ENCODE measurements around the gene ZNF746. TPM values are rescaled to one million over a fixed set of nuclear protein-coding genes. Genes with fewer than 3 reads are reported as not detected.

Gene ZNF746
- total RNA-seq, 1 donor from 2014 or later, result 19.1 TPM

GRCh38 chr7:149431486-149432120 lies 66.0 kb downstream of the ZNF746 start:
- DNase-seq (ENCODE audit: extremely low spot score, unreplicated experiment), result no peak
- no peaks in the 10 kb centered on the region for H3K27me3 Mint-ChIP-seq (ENCODE audit: unreplicated experiment)
- H3K4me3 Mint-ChIP-seq (ENCODE audit: unreplicated experiment), result no peak overlapping the region
- H3K36me3 Mint-ChIP-seq (ENCODE audit: unreplicated experiment), result peaks cover 54% of the 10 kb centered on the region
- TF ChIP-seq, protein P1, sequence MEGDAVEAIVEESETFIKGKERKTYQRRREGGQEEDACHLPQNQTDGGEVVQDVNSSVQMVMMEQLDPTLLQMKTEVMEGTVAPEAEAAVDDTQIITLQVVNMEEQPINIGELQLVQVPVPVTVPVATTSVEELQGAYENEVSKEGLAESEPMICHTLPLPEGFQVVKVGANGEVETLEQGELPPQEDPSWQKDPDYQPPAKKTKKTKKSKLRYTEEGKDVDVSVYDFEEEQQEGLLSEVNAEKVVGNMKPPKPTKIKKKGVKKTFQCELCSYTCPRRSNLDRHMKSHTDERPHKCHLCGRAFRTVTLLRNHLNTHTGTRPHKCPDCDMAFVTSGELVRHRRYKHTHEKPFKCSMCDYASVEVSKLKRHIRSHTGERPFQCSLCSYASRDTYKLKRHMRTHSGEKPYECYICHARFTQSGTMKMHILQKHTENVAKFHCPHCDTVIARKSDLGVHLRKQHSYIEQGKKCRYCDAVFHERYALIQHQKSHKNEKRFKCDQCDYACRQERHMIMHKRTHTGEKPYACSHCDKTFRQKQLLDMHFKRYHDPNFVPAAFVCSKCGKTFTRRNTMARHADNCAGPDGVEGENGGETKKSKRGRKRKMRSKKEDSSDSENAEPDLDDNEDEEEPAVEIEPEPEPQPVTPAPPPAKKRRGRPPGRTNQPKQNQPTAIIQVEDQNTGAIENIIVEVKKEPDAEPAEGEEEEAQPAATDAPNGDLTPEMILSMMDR (IDR thresholded peaks at IDR 0.05), result no peak
- H3K9me3 Mint-ChIP-seq (ENCODE audit: unreplicated experiment), result no peaks in the 10 kb centered on the region
- no peaks in the 10 kb centered on the region for H3K4me1 Mint-ChIP-seq (ENCODE audit: unreplicated experiment)
- no peak overlapping the region for H3K27ac Mint-ChIP-seq (ENCODE audit: unreplicated experiment)

GRCh38 chr7:149430192-149430591 lies 67.4 kb downstream of the ZNF746 start:
- no peak for DNase-seq (ENCODE audit: extremely low spot score, unreplicated experiment)
- H3K4me1 Mint-ChIP-seq (ENCODE audit: unreplicated experiment), result no peaks in the 10 kb centered on the region
- H3K27ac Mint-ChIP-seq (ENCODE audit: unreplicated experiment), result no peak overlapping the region
- TF ChIP-seq, protein P1 (IDR thresholded peaks at IDR 0.05), result no peak
- H3K27me3 Mint-ChIP-seq (ENCODE audit: unreplicated experiment), result no peaks in the 10 kb centered on the region
- no peak overlapping the region for H3K4me3 Mint-ChIP-seq (ENCODE audit: unreplicated experiment)
- H3K9me3 Mint-ChIP-seq (ENCODE audit: unreplicated experiment), result no peaks in the 10 kb centered on the region
- H3K36me3 Mint-ChIP-seq (ENCODE audit: unreplicated experiment), result peaks cover 53% of the 10 kb centered on the region

DNA sequence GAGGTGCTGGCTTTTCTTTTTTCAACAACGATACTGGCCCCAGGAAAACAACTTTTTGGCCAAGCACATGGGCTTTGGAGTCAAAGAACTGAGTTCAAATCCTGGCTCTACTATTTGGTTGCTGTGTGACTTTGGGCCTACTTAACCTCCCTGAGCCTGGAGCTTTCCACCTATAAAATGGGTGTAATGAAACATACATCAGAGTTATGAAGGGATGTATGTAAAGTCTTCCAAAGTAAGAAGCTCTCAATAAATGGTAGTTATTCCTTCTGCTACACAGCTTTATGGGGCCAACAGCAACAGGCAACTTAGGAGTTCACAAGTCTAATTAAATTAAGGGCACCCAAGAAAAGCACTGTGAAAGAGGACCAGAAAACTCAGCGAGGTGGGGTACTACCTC lies 69.7 kb downstream of the ZNF746 start:
- Mint-ChIP-seq H3K36me3 (ENCODE audit: unreplicated experiment) (peaks cover 37% of the 10 kb centered on the region), H3K9me3 (ENCODE audit: unreplicated experiment) (no peaks in the 10 kb centered on the region), H3K4me1 (ENCODE audit: unreplicated experiment) (no peaks in the 10 kb centered on the region), H3K27ac (ENCODE audit: unreplicated experiment) (no peak overlapping the region), H3K4me3 (ENCODE audit: unreplicated experiment) (no peak overlapping the region), H3K27me3 (ENCODE audit: unreplicated experiment) (no peaks in the 10 kb centered on the region)
- TF ChIP-seq, protein P1 (IDR thresholded peaks at IDR 0.05), result no peak
- no peak for DNase-seq (ENCODE audit: extremely low spot score, unreplicated experiment)

DNA sequence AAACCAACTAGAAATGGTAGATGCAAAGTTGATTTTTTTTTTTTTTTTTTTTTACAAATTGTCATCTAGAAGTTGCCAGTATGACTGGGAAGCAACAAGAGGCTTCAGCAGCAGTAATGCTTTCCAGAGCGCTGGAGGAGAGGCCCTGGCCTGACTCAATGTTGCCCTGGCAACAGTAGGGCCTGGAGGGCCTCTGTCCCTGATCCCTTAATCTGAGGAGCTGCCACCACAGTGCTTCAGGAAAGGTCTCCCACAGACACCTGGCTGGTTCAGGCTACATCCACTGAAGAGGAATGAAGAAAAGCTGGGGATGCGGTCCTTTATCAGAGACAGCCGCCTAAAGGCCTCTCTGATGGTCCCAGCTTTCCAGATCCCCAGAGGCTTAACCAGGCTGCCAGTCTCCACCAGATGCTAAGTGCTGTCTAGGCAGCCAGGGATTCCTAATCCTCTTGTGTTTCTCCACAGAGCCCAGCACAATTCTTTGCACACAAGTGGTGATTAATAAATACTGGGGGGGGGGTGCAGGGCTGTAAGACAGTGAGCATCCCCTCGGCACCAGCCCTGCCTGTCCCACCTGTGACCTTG lies 70.4 kb downstream of the ZNF746 start:
- no peaks in the 10 kb centered on the region for H3K27me3 Mint-ChIP-seq (ENCODE audit: unreplicated experiment)
- H3K27ac Mint-ChIP-seq (ENCODE audit: unreplicated experiment), result no peak overlapping the region
- H3K4me1 Mint-ChIP-seq (ENCODE audit: unreplicated experiment), result no peaks in the 10 kb centered on the region
- TF ChIP-seq, protein P1 (IDR thresholded peaks at IDR 0.05), result no peak
- no peak for DNase-seq (ENCODE audit: extremely low spot score, unreplicated experiment)
- no peaks in the 10 kb centered on the region for H3K9me3 Mint-ChIP-seq (ENCODE audit: unreplicated experiment)
- peaks cover 31% of the 10 kb centered on the region for H3K36me3 Mint-ChIP-seq (ENCODE audit: unreplicated experiment)
- no peak overlapping the region for H3K4me3 Mint-ChIP-seq (ENCODE audit: unreplicated experiment)

- TF ChIP-seq, protein P1 (IDR thresholded peaks at IDR 0.05), result no peak
- no peaks in the 10 kb centered on the region for H3K9me3 Mint-ChIP-seq (ENCODE audit: unreplicated experiment)
- no peak overlapping the region for H3K27ac Mint-ChIP-seq (ENCODE audit: unreplicated experiment)
Measured at GRCh38 chr7:149423449-149424110, 74.0 kb downstream of the ZNF746 start.

More at GRCh38 chr7:149423449-149424110, 74.0 kb downstream of the ZNF746 start:
- H3K27me3 Mint-ChIP-seq (ENCODE audit: unreplicated experiment), result no peaks in the 10 kb centered on the region
- no peak overlapping the region for H3K4me3 Mint-ChIP-seq (ENCODE audit: unreplicated experiment)
- H3K36me3 Mint-ChIP-seq (ENCODE audit: unreplicated experiment), result peaks cover 5% of the 10 kb centered on the region
- peaks cover 3% of the 10 kb centered on the region for H3K4me1 Mint-ChIP-seq (ENCODE audit: unreplicated experiment)
- DNase-seq (ENCODE audit: extremely low spot score, unreplicated experiment), result no peak

All from osteocyte (in vitro differentiated cells).